BLaER1 (cell line): ENCODE results near the gene TMPRSS7.

Source experiments
- H3K27ac ChIP-seq: shearing (Covaris generic); formaldehyde crosslinking; 2 replicates; pipeline ENCODE4 v1.8.1; 2022
- H3K27me3 ChIP-seq: shearing (Covaris generic); formaldehyde crosslinking; 2 replicates; pipeline ENCODE4 v1.8.1; 2022
- H3K36me3 ChIP-seq: shearing (Covaris generic); formaldehyde crosslinking; 2 replicates; pipeline ENCODE4 v1.8.1; 2022
- H3K4me1 ChIP-seq: shearing (Covaris generic); formaldehyde crosslinking; 2 replicates; pipeline ENCODE4 v1.8.1; 2022
- H3K4me2 ChIP-seq: shearing (Covaris generic); formaldehyde crosslinking; 2 replicates; pipeline ENCODE4 v1.8.1; 2022
- H3K4me3 ChIP-seq: shearing (Covaris generic); formaldehyde crosslinking; 2 replicates; pipeline ENCODE4 v1.8.1; 2022
- H3K9ac ChIP-seq: shearing (Covaris generic); formaldehyde crosslinking; 2 replicates; pipeline ENCODE4 v1.8.1; 2022
- H3K9me3 ChIP-seq: shearing (Covaris generic); formaldehyde crosslinking; 2 replicates; pipeline ENCODE4 v1.8.1; 2022
- H4K20me1 ChIP-seq: shearing (Covaris generic); formaldehyde crosslinking; 2 replicates; pipeline ENCODE4 v1.8.1; 2022
- Cebpa-rat ChIP-seq: shearing (Covaris generic); IDR thresholded peaks from 2 replicates; pipeline ENCODE4 v1.8.1; 2022

The TMPRSS7 gene

GRCh38 chr3:112012205-112012992 is 22.1 kb upstream of the TMPRSS7 start:
- TF ChIP-seq Cebpa-rat: no peak
- Histone ChIP-seq H4K20me1 (no peaks in the 10 kb centered on the region), H3K9me3 (no peaks in the 10 kb centered on the region), H3K36me3 (no peaks in the 10 kb centered on the region), H3K4me2 (peak overlapping the region; percentile 49; the same call in 1 of the 2 replicates), H3K4me3 (no peak overlapping the region), H3K27ac (no peak overlapping the region), H3K9ac (no peak overlapping the region), H3K4me1 (peaks cover 34% of the 10 kb centered on the region), H3K27me3 (no peaks in the 10 kb centered on the region)

GRCh38 chr3:112013058-112013783 is 21.3 kb upstream of the TMPRSS7 start:
- H3K9me3 ChIP-seq: no peaks in the 10 kb centered on the region
- no peaks in the 10 kb centered on the region for H3K27me3 ChIP-seq
- H3K4me3 ChIP-seq: no peak overlapping the region
- H3K4me1 ChIP-seq: peaks cover 34% of the 10 kb centered on the region
- no peaks in the 10 kb centered on the region for H3K36me3 ChIP-seq
- H4K20me1 ChIP-seq: no peaks in the 10 kb centered on the region
- 0 out of 2 replicates have a peak overlapping the region, but pooled peaks have one; percentile 11 for H3K4me2 ChIP-seq
- H3K27ac ChIP-seq: no peak overlapping the region
- TF ChIP-seq Cebpa-rat: no peak
- H3K9ac ChIP-seq: no peak overlapping the region

- H3K9ac ChIP-seq: no peak overlapping the region
- no peaks in the 10 kb centered on the region for H3K27me3 ChIP-seq
- no peak overlapping the region for H3K27ac ChIP-seq
- TF ChIP-seq Cebpa-rat: no peak
- no peaks in the 10 kb centered on the region for H3K9me3 ChIP-seq
- no peak overlapping the region for H3K4me2 ChIP-seq
- peaks cover 34% of the 10 kb centered on the region for H3K4me1 ChIP-seq
- H4K20me1 ChIP-seq: no peaks in the 10 kb centered on the region
- H3K36me3 ChIP-seq: no peaks in the 10 kb centered on the region
- no peak overlapping the region for H3K4me3 ChIP-seq
Observed at GRCh38 chr3:112013784-112014143, 20.8 kb upstream of the TMPRSS7 start.

GRCh38 chr3:112017091-112017490 is 17.4 kb upstream of the TMPRSS7 start:
- Histone ChIP-seq H3K4me1 (peaks cover 13% of the 10 kb centered on the region), H3K9ac (no peak overlapping the region), H4K20me1 (no peaks in the 10 kb centered on the region), H3K4me2 (no peak overlapping the region), H3K4me3 (no peak overlapping the region), H3K36me3 (no peaks in the 10 kb centered on the region), H3K9me3 (no peaks in the 10 kb centered on the region), H3K27me3 (no peaks in the 10 kb centered on the region), H3K27ac (no peak overlapping the region)
- TF ChIP-seq Cebpa-rat: no peak

- no peak overlapping the region for H3K4me3 ChIP-seq
- H3K9me3 ChIP-seq: no peaks in the 10 kb centered on the region
- H3K4me2 ChIP-seq: no peak overlapping the region
- H3K4me1 ChIP-seq: no peaks in the 10 kb centered on the region
- no peak overlapping the region for H3K9ac ChIP-seq
- TF ChIP-seq Cebpa-rat: no peak
- H4K20me1 ChIP-seq: no peaks in the 10 kb centered on the region
- no peaks in the 10 kb centered on the region for H3K36me3 ChIP-seq
- no peaks in the 10 kb centered on the region for H3K27me3 ChIP-seq
- no peak overlapping the region for H3K27ac ChIP-seq
Observed at GRCh38 chr3:112018712-112019111, 15.8 kb upstream of the TMPRSS7 start.

GRCh38 chr3:112019716-112020115 is 14.8 kb upstream of the TMPRSS7 start:
- Histone ChIP-seq H3K27me3 (no peaks in the 10 kb centered on the region), H3K4me1 (no peaks in the 10 kb centered on the region), H3K36me3 (no peaks in the 10 kb centered on the region), H3K4me3 (no peak overlapping the region), H3K4me2 (no peak overlapping the region), H3K9me3 (no peaks in the 10 kb centered on the region), H4K20me1 (no peaks in the 10 kb centered on the region), H3K9ac (no peak overlapping the region), H3K27ac (no peak overlapping the region)
- TF ChIP-seq Cebpa-rat: no peak

- H3K27ac ChIP-seq: no peak overlapping the region
- no peaks in the 10 kb centered on the region for H4K20me1 ChIP-seq
- no peaks in the 10 kb centered on the region for H3K4me1 ChIP-seq
- H3K4me3 ChIP-seq: no peak overlapping the region
- no peak overlapping the region for H3K4me2 ChIP-seq
- no peaks in the 10 kb centered on the region for H3K9me3 ChIP-seq
- no peak overlapping the region for H3K9ac ChIP-seq
- H3K27me3 ChIP-seq: no peaks in the 10 kb centered on the region
- no peak for TF ChIP-seq Cebpa-rat
- no peaks in the 10 kb centered on the region for H3K36me3 ChIP-seq
Observed at GRCh38 chr3:112020674-112021085, 13.9 kb upstream of the TMPRSS7 start.

GRCh38 chr3:112027142-112027541 is 7.4 kb upstream of the TMPRSS7 start:
- no peaks in the 10 kb centered on the region for H3K27me3 ChIP-seq
- no peak overlapping the region for H3K27ac ChIP-seq
- H3K4me2 ChIP-seq: no peak overlapping the region
- no peaks in the 10 kb centered on the region for H3K36me3 ChIP-seq
- no peaks in the 10 kb centered on the region for H3K9me3 ChIP-seq
- no peak overlapping the region for H3K4me3 ChIP-seq
- no peaks in the 10 kb centered on the region for H4K20me1 ChIP-seq
- no peak overlapping the region for H3K9ac ChIP-seq
- no peaks in the 10 kb centered on the region for H3K4me1 ChIP-seq
- no peak for TF ChIP-seq Cebpa-rat

GRCh38 chr3:112027826-112028225 is 6.7 kb upstream of the TMPRSS7 start:
- Histone ChIP-seq H3K27me3 (no peaks in the 10 kb centered on the region), H3K4me3 (no peak overlapping the region), H3K4me2 (no peak overlapping the region), H4K20me1 (no peaks in the 10 kb centered on the region), H3K9ac (no peak overlapping the region), H3K9me3 (no peaks in the 10 kb centered on the region), H3K4me1 (no peaks in the 10 kb centered on the region), H3K27ac (no peak overlapping the region), H3K36me3 (no peaks in the 10 kb centered on the region)
- TF ChIP-seq Cebpa-rat: no peak

- Histone ChIP-seq H3K4me3 (no peak overlapping the region), H3K4me2 (no peak overlapping the region), H4K20me1 (no peaks in the 10 kb centered on the region), H3K9ac (no peak overlapping the region), H3K27ac (no peak overlapping the region), H3K27me3 (no peaks in the 10 kb centered on the region), H3K36me3 (no peaks in the 10 kb centered on the region), H3K9me3 (no peaks in the 10 kb centered on the region), H3K4me1 (no peaks in the 10 kb centered on the region)
- no peak for TF ChIP-seq Cebpa-rat
Observed at GRCh38 chr3:112030901-112031300, 3.6 kb upstream of the TMPRSS7 start.
